Neural progenitor cell (in vitro differentiated cells): ENCODE measurements around the gene MS4A14.

ENCODE experiments used
- EZH2 ChIP-seq: fragments of 200-600 bp; sonication (generic); IDR thresholded peaks from 2 replicates; pipeline ENCODE4 v1.6.1; 2017; ENCODE audit warnings: antibody characterized with exemption, mild to moderate bottlenecking, moderate library complexity
- TF ChIP-seq, protein P1 (sequence below): fragments of 200-600 bp; sonication (generic); IDR thresholded peaks from 2 replicates; pipeline ENCODE4 v1.5.1; 2017; ENCODE audit warnings: antibody characterized with exemption, mild to moderate bottlenecking

GRCh38 chr11:60428517-60428916, 32.3 kb downstream of the MS4A14 start:
- TF ChIP-seq, protein P1, sequence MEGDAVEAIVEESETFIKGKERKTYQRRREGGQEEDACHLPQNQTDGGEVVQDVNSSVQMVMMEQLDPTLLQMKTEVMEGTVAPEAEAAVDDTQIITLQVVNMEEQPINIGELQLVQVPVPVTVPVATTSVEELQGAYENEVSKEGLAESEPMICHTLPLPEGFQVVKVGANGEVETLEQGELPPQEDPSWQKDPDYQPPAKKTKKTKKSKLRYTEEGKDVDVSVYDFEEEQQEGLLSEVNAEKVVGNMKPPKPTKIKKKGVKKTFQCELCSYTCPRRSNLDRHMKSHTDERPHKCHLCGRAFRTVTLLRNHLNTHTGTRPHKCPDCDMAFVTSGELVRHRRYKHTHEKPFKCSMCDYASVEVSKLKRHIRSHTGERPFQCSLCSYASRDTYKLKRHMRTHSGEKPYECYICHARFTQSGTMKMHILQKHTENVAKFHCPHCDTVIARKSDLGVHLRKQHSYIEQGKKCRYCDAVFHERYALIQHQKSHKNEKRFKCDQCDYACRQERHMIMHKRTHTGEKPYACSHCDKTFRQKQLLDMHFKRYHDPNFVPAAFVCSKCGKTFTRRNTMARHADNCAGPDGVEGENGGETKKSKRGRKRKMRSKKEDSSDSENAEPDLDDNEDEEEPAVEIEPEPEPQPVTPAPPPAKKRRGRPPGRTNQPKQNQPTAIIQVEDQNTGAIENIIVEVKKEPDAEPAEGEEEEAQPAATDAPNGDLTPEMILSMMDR = no peak
- no peak for TF ChIP-seq EZH2
